Sigmoid colon (tissue), 7 donors: ENCODE data around the gene MLN. TPM values are rescaled to one million over a fixed set of nuclear protein-coding genes. Genes with fewer than 3 reads are reported as not detected.
A peak's percentile ranks its signal among the peaks of the same experiment; 100 is the strongest.

Experiments used
- DNase-seq: peaks from one replicate; pipeline ENCODE4 v3.0.0-alpha.2; 2019
- H3K27ac ChIP-seq, 4 donors: fragments of 200-600 bp; sonication (generic); one replicate each; pipeline ENCODE4 v1.5.1; 2016 to 2019; ENCODE audit warnings: mild to moderate bottlenecking in 1 of 4
- H3K27me3 ChIP-seq, 3 donors: fragments of 200-600 bp; sonication (generic); one replicate each; pipeline ENCODE4 v1.5.1; 2019; ENCODE audit warnings: mild to moderate bottlenecking in 1 of 3
- H3K36me3 ChIP-seq, 4 donors: fragments of 200-600 bp; sonication (generic); one replicate each; pipeline ENCODE4 v1.5.1; 2016 to 2019
- H3K4me1 ChIP-seq, 4 donors: fragments of 200-600 bp; sonication (generic); one replicate each; pipeline ENCODE4 v1.5.1; 2017 to 2019
- H3K4me3 ChIP-seq, 4 donors: fragments of 200-600 bp; sonication (generic); one replicate each; pipeline ENCODE4 v1.5.1; 2017 to 2019; ENCODE audit warnings: mild to moderate bottlenecking in 2 of 4, moderate library complexity in 1 of 4
- H3K9me3 ChIP-seq, 4 donors: fragments of 200-600 bp in 3 of 4; sonication (generic) in 3 of 4; one replicate each; pipeline versions ENCODE4 v1.5.1 to v1.6.1; 2013 to 2019
- CTCF ChIP-seq, 4 experiments: fragments of 450-650 bp in 3 of 4; fragments of 200-600 bp in 1 of 4; IDR thresholded peaks; one replicate each; pipeline ENCODE4 v1.5.1; 2016 to 2019; ENCODE audit warnings: antibody characterized with exemption in 4 of 4, mild to moderate bottlenecking in 3 of 4, moderate library complexity in 2 of 4
- EP300 ChIP-seq, 4 donors: sonication (generic); formaldehyde crosslinking; IDR thresholded peaks; one replicate each; pipeline ENCODE4 v1.6.1; 2017; ENCODE audit warnings: antibody characterized with exemption in 4 of 4
- POLR2A ChIP-seq, 2 donors: fragments of 450-650 bp; IDR thresholded peaks; one replicate each; pipeline ENCODE4 v1.6.1; 2016; ENCODE audit warnings: antibody characterized with exemption in 2 of 2, mild to moderate bottlenecking in 2 of 2, moderate library complexity in 2 of 2
- POLR2AphosphoS5 ChIP-seq, 4 donors: sonication (generic); formaldehyde crosslinking; IDR thresholded peaks; one replicate each; pipeline ENCODE4 v1.6.1; 2017; ENCODE audit warnings: antibody characterized with exemption in 4 of 4
- WGBS, 2 donors: extraction: QIAGEN DNeasy Blood & Tissue Kit; methylation state at CpG; one replicate each; pipeline ENCODE4 v1.1.7; 2013; 5-methylcytosine and 5-hydroxymethylcytosine counted together
- intact Hi-C: fragments of 100-400 bp; cut with DNase I; formaldehyde crosslinking; loops from one replicate; pipeline ENCODE4 v1.15.1; 2023
- polyA plus RNA-seq, 3 donors: library from polyadenylated mRNA; stranded (reverse); fragments of 200-250 nt; gene quantifications; one replicate each; pipeline ENCODE4 v1.2.3, GENCODE V29; 2013
- total RNA-seq, 4 donors: library from RNA; depleted of rRNA; stranded (reverse); fragments of >200 nt; gene quantifications; one replicate each; pipeline ENCODE4 v1.1.0, GENCODE V29; 2016
- donor health status: healthy with polysubstance abuse.
- donor health status: Bipolar disorder and iron deficiency.
- donor health status: healthy.

Gene MLN
- not detected for total RNA-seq
- polyA plus RNA-seq: under 1 TPM in 1 of 3 donors, not detected in 2; 0.48 TPM

- Histone ChIP-seq H3K36me3 (no peaks in the 10 kb centered on the region), H3K4me3 (no peak within 1 kb of the TSS), H3K27me3 (peaks cover 4 to 39% (median 4%) of the 10 kb centered on the region in 3 donors), H3K27ac (no peak within 1 kb of the TSS), H3K9me3 (no peaks in the 10 kb centered on the region), H3K4me1 (peaks cover 0 to 6% (median 0%) of the 10 kb centered on the region in 4 donors)
- no peak for TF ChIP-seq POLR2A (IDR thresholded peaks at IDR 0.05)
- no peak for TF ChIP-seq CTCF (IDR thresholded peaks at IDR 0.05)
- TF ChIP-seq POLR2AphosphoS5 (IDR thresholded peaks at IDR 0.05): no peak
- TF ChIP-seq EP300 (IDR thresholded peaks at IDR 0.05): no peak
- no peak for DNase-seq
- intact Hi-C loops: no loop called here
- 86 to 87% methylated on average over 14 of the region's 14 CpGs for WGBS, 2 donors
Observed at GRCh38 chr6:33803571-33804053, at the start of gene MLN. MLN (minus strand) TSS chr6:33804003; CDS start chr6:33801163, 2,840 bp downstream.

- no peak overlapping the region for H3K27ac ChIP-seq
- 74 to 94% methylated on average over 4 of the region's 4 CpGs for WGBS, 2 donors
- H3K27me3 ChIP-seq: peaks cover 0 to 31% (median 0%) of the 10 kb centered on the region in 3 donors
- H3K36me3 ChIP-seq: no peaks in the 10 kb centered on the region
- no peak for TF ChIP-seq POLR2A (IDR thresholded peaks at IDR 0.05)
- no peak for TF ChIP-seq EP300 (IDR thresholded peaks at IDR 0.05)
- no peak for TF ChIP-seq CTCF (IDR thresholded peaks at IDR 0.05)
- TF ChIP-seq POLR2AphosphoS5 (IDR thresholded peaks at IDR 0.05): no peak
- no peak overlapping the region for H3K4me3 ChIP-seq
- peaks cover 0 to 10% (median 6%) of the 10 kb centered on the region in 4 donors for H3K4me1 ChIP-seq
- intact Hi-C loops: loop anchor here (10.0 kb wide), 1 partner anchor 172 kb away; no protein-coding TSS in a partner anchor
- DNase-seq: no peak
- H3K9me3 ChIP-seq: no peaks in the 10 kb centered on the region
Observed at GRCh38 chr6:33853026-33853425, 49.2 kb upstream of the MLN start.

- TF ChIP-seq POLR2A (IDR thresholded peaks at IDR 0.05) (no peak), POLR2AphosphoS5 (IDR thresholded peaks at IDR 0.05) (no peak), CTCF (IDR thresholded peaks at IDR 0.05) (peak in 3 of 4 experiments; percentile 22 to 35 (median 23)), EP300 (IDR thresholded peaks at IDR 0.05) (no peak)
- Histone ChIP-seq H3K4me1 (peaks cover 0 to 10% (median 6%) of the 10 kb centered on the region in 4 donors), H3K27ac (no peak overlapping the region), H3K4me3 (no peak overlapping the region), H3K9me3 (no peaks in the 10 kb centered on the region), H3K36me3 (no peaks in the 10 kb centered on the region), H3K27me3 (peaks cover 0 to 31% (median 0%) of the 10 kb centered on the region in 3 donors)
- WGBS, 2 donors: 10 to 38% methylated on average over 8 of the region's 8 CpGs
- intact Hi-C loops: loop anchor here (10.0 kb wide), 1 partner anchor 173 kb away; no protein-coding TSS in a partner anchor
- no peak for DNase-seq
Observed at GRCh38 chr6:33851959-33852358, 48.2 kb upstream of the MLN start.

GRCh38 chr6:33850869-33851541, 47.2 kb upstream of the MLN start:
- Histone ChIP-seq H3K27me3 (peaks cover 0 to 30% (median 0%) of the 10 kb centered on the region in 3 donors), H3K9me3 (no peaks in the 10 kb centered on the region), H3K36me3 (no peaks in the 10 kb centered on the region), H3K4me3 (no peak overlapping the region), H3K4me1 (peaks cover 0 to 10% (median 6%) of the 10 kb centered on the region in 4 donors), H3K27ac (no peak overlapping the region)
- TF ChIP-seq CTCF (IDR thresholded peaks at IDR 0.05) (no peak), POLR2A (IDR thresholded peaks at IDR 0.05) (no peak), EP300 (IDR thresholded peaks at IDR 0.05) (no peak), POLR2AphosphoS5 (IDR thresholded peaks at IDR 0.05) (no peak)
- intact Hi-C loops: loop anchor here (10.0 kb wide), 1 partner anchor 174 kb away; no protein-coding TSS in a partner anchor
- 92 to 94% methylated on average over 10 of the region's 10 CpGs for WGBS, 2 donors
- DNase-seq: no peak
